DND-41 (cell line): Measurements from ENCODE around the gene GRPEL1.

ENCODE experiments used
- ATAC-seq: fragments of 200-7000 bp; cut with Tn5 transposase; 3 replicates; pipeline ENCODE4 v1.9.1; 2021; ENCODE audit warnings: low read depth; ENCODE audit not compliant: insufficient read depth
- DNase-seq: peaks from one replicate; pipeline ENCODE4 v3.0.0-alpha.2; 2020
- H2AFZ ChIP-seq: 2 replicates; pipeline ENCODE4 v1.6.0; 2012; ENCODE audit warnings: low read depth, low read length
- H3K27ac ChIP-seq: 2 replicates; pipeline ENCODE4 v1.5.1; 2012; ENCODE audit warnings: low read length, inconsistent platforms
- H3K27me3 ChIP-seq: fragments of 200-600 bp; sonication (generic); 2 replicates; pipeline ENCODE4 v1.6.0; 2012; ENCODE audit warnings: low read length, mild to moderate bottlenecking, inconsistent platforms; ENCODE audit not compliant: insufficient read depth, poor library complexity
- H3K36me3 ChIP-seq: 2 replicates; pipeline ENCODE4 v1.5.1; 2012; ENCODE audit warnings: low read length, inconsistent platforms; ENCODE audit not compliant: insufficient read depth
- H3K4me1 ChIP-seq: 2 replicates; pipeline ENCODE4 v1.5.1; 2012; ENCODE audit warnings: mild to moderate bottlenecking, low read length; ENCODE audit not compliant: insufficient read depth
- H3K4me2 ChIP-seq: 2 replicates; pipeline ENCODE4 v1.6.0; 2012; ENCODE audit warnings: mild to moderate bottlenecking, moderate library complexity, low read length, inconsistent platforms; ENCODE audit not compliant: insufficient read depth
- H3K4me3 ChIP-seq, 2 experiments: fragments of 200-600 bp in 1 of 2; shearing (Covaris generic) in 1 of 2; 2 replicates each; pipeline ENCODE4 v1.5.1; 2012 to 2016; ENCODE audit warnings: inconsistent platforms in 2 of 2, low read length in 2 of 2, mild to moderate bottlenecking in 2 of 2, low read depth in 1 of 2, moderate library complexity in 1 of 2
- H3K79me2 ChIP-seq: 2 replicates; pipeline ENCODE4 v1.6.0; 2012; ENCODE audit warnings: low read length, inconsistent platforms; ENCODE audit not compliant: insufficient read depth
- H3K9ac ChIP-seq: 2 replicates; pipeline ENCODE4 v1.6.0; 2012; ENCODE audit warnings: low read depth, mild to moderate bottlenecking, inconsistent platforms, low read length, moderate library complexity
- H3K9me3 ChIP-seq: 2 replicates; pipeline ENCODE4 v1.5.1; 2012; ENCODE audit warnings: low read length, moderate library complexity, mild to moderate bottlenecking, inconsistent platforms; ENCODE audit not compliant: insufficient read depth, severe bottlenecking
- H4K20me1 ChIP-seq: 2 replicates; pipeline ENCODE4 v1.6.0; 2012; ENCODE audit warnings: low read length; ENCODE audit not compliant: insufficient read depth
- CTCF ChIP-seq: IDR thresholded peaks from 2 replicates; pipeline ENCODE4 v1.5.1; 2012; ENCODE audit warnings: borderline replicate concordance, low read length, moderate library complexity, mild to moderate bottlenecking; ENCODE audit not compliant: poor library complexity, severe bottlenecking; ENCODE audit errors: extremely low read depth
- EZH2 ChIP-seq: IDR thresholded peaks from 3 replicates; pipeline ENCODE4 v1.6.1; 2012; ENCODE audit warnings: borderline replicate concordance, low read depth, mild to moderate bottlenecking, moderate library complexity, low read length, inconsistent platforms; ENCODE audit not compliant: severe bottlenecking

Gene GRPEL1

GRCh38 chr4:7095611-7096155, 27.8 kb upstream of the GRPEL1 start:
- peaks cover 7% of the 10 kb centered on the region for H3K27me3 ChIP-seq
- no peak for DNase-seq
- no peaks in the 10 kb centered on the region for H3K4me1 ChIP-seq
- no peak for TF ChIP-seq CTCF
- no peak for TF ChIP-seq EZH2
- H3K4me2 ChIP-seq: no peak overlapping the region
- H3K36me3 ChIP-seq: no peaks in the 10 kb centered on the region
- no peak overlapping the region for H3K9ac ChIP-seq
- no peak overlapping the region for H2AFZ ChIP-seq
- H3K79me2 ChIP-seq: no peaks in the 10 kb centered on the region
- no peak overlapping the region for H3K27ac ChIP-seq
- H3K4me3 ChIP-seq: no peak overlapping the region
- H4K20me1 ChIP-seq: 0 out of 2 replicates have a peak, but pooled peaks cover 4% of the 10 kb centered on the region
- ATAC-seq: no peak
- no peaks in the 10 kb centered on the region for H3K9me3 ChIP-seq

- H4K20me1 ChIP-seq: 0 out of 2 replicates have a peak, but pooled peaks cover 4% of the 10 kb centered on the region
- TF ChIP-seq EZH2 (no peak), CTCF (no peak)
- H3K9ac ChIP-seq: no peak overlapping the region
- H2AFZ ChIP-seq: no peak overlapping the region
- ATAC-seq: no peak
- DNase-seq: no peak
- peaks cover 7% of the 10 kb centered on the region for H3K27me3 ChIP-seq
- H3K4me1 ChIP-seq: no peaks in the 10 kb centered on the region
- no peak overlapping the region for H3K4me2 ChIP-seq
- H3K36me3 ChIP-seq: no peaks in the 10 kb centered on the region
- H3K27ac ChIP-seq: no peak overlapping the region
- no peak overlapping the region for H3K4me3 ChIP-seq
- H3K79me2 ChIP-seq: no peaks in the 10 kb centered on the region
- H3K9me3 ChIP-seq: no peaks in the 10 kb centered on the region
Measured at GRCh38 chr4:7094916-7095315, 27.1 kb upstream of the GRPEL1 start.

- H3K27me3 ChIP-seq: peaks cover 4% of the 10 kb centered on the region
Measured at GRCh38 chr4:7092026-7092425, 24.2 kb upstream of the GRPEL1 start.

More at GRCh38 chr4:7092026-7092425, 24.2 kb upstream of the GRPEL1 start:
- DNase-seq: no peak
- TF ChIP-seq CTCF (no peak), EZH2 (no peak)
- no peak overlapping the region for H3K9ac ChIP-seq
- no peaks in the 10 kb centered on the region for H3K79me2 ChIP-seq
- no peaks in the 10 kb centered on the region for H3K36me3 ChIP-seq
- no peak overlapping the region for H3K4me3 ChIP-seq
- H3K4me2 ChIP-seq: no peak overlapping the region
- H3K27ac ChIP-seq: no peak overlapping the region
- ATAC-seq: no peak
- H4K20me1 ChIP-seq: 0 out of 2 replicates have a peak, but pooled peaks cover 4% of the 10 kb centered on the region
- peaks cover 2% of the 10 kb centered on the region for H3K9me3 ChIP-seq
- H3K4me1 ChIP-seq: no peaks in the 10 kb centered on the region
- no peak overlapping the region for H2AFZ ChIP-seq
